BLaER1 treated with 17β-estradiol and CSF1 and Interleukin-3, amounts not matched to agents 10 nM and 100 nM (cell line): ENCODE measurements around the gene TNK2.
"Not testable (repeated sequence)": the region's sequence is repeated elsewhere in the genome, so short reads cannot be mapped to it uniquely, and the experiment has no call there.

Experiments
- H3K27ac ChIP-seq, 11 experiments: shearing (Covaris generic); formaldehyde crosslinking; 2 replicates each; pipeline ENCODE4 v1.8.1; 2022
- H3K27me3 ChIP-seq, 11 experiments: shearing (Covaris generic); formaldehyde crosslinking; 2 replicates each; pipeline ENCODE4 v1.8.1; 2022
- H3K36me3 ChIP-seq, 11 experiments: shearing (Covaris generic); formaldehyde crosslinking; 2 replicates each; pipeline ENCODE4 v1.8.1; 2022
- H3K4me1 ChIP-seq, 10 experiments: shearing (Covaris generic); formaldehyde crosslinking; 2 replicates each; pipeline ENCODE4 v1.8.1; 2022
- H3K4me2 ChIP-seq, 11 experiments: shearing (Covaris generic); formaldehyde crosslinking; 2 replicates each; pipeline ENCODE4 v1.8.1; 2022
- H3K4me3 ChIP-seq, 10 experiments: shearing (Covaris generic); formaldehyde crosslinking; 2 replicates each; pipeline ENCODE4 v1.8.1; 2022
- H3K9ac ChIP-seq, 11 experiments: shearing (Covaris generic); formaldehyde crosslinking; 2 replicates each; pipeline ENCODE4 v1.8.1; 2022
- H3K9me3 ChIP-seq, 11 experiments: shearing (Covaris generic); formaldehyde crosslinking; replicated peaks in 1 of 11; 2 replicates each; pipeline ENCODE4 v1.8.1; 2022
- H4K20me1 ChIP-seq, 11 experiments: shearing (Covaris generic); formaldehyde crosslinking; 2 replicates each; pipeline ENCODE4 v1.8.1; 2022
- Cebpa-rat ChIP-seq, 11 experiments: shearing (Covaris generic); IDR thresholded peaks; 2 replicates each; pipeline ENCODE4 v1.8.1; 2022

Gene TNK2

GRCh38 chr3:195829897-195830254 lies 78.5 kb downstream of the TNK2 start:
- Histone ChIP-seq H3K9me3 (peaks cover 0 to 16% (median 0%) of the 10 kb centered on the region in 11 experiments; a peak in 3 of 22 replicates), H3K9ac (no peak overlapping the region)

GRCh38 chr3:195828762-195829161 lies 79.6 kb downstream of the TNK2 start:
- H3K36me3 ChIP-seq: no peaks in the 10 kb centered on the region
- H3K9ac ChIP-seq: no peak overlapping the region
- no peak for TF ChIP-seq Cebpa-rat (IDR thresholded peaks at IDR 0.05)

More at GRCh38 chr3:195829897-195830254, 78.5 kb downstream of the TNK2 start:
- peaks cover 9 to 15% (median 12%) of the 10 kb centered on the region in 10 experiments; a peak in 18 of 20 replicates for H3K4me1 ChIP-seq
- H3K27ac ChIP-seq: no peak overlapping the region
- no peak overlapping the region for H3K4me2 ChIP-seq
- no peaks in the 10 kb centered on the region for H3K36me3 ChIP-seq
- H3K27me3 ChIP-seq: peaks cover 0 to 11% (median 0%) of the 10 kb centered on the region in 11 experiments; a peak in 6 of 22 replicates
- H4K20me1 ChIP-seq: no peaks in the 10 kb centered on the region
- no peak for TF ChIP-seq Cebpa-rat (IDR thresholded peaks at IDR 0.05)
- no peak overlapping the region for H3K4me3 ChIP-seq

GRCh38 chr3:195825857-195826804 lies 82.2 kb downstream of the TNK2 start:
- Histone ChIP-seq H3K4me1 (peaks cover 9 to 33% (median 20%) of the 10 kb centered on the region in 10 experiments; a peak in 18 of 20 replicates), H3K4me2 (peak overlapping the region; percentile 41 to 86 (median 64); a peak in 20 of 22 replicates), H3K9ac (peak overlapping the region in 3 of 11 experiments; percentile 2 to 19 (median 16); a peak in 2 of 22 replicates), H3K9me3 (peaks cover 0 to 12% (median 0%) of the 10 kb centered on the region in 11 experiments; a peak in 6 of 22 replicates), H3K36me3 (no peaks in the 10 kb centered on the region), H3K27ac (no peak overlapping the region; a peak in 1 of 22 replicates), H3K4me3 (no peak overlapping the region), H4K20me1 (no peaks in the 10 kb centered on the region), H3K27me3 (peaks cover 0 to 12% (median 0%) of the 10 kb centered on the region in 11 experiments; a peak in 6 of 22 replicates)
- TF ChIP-seq Cebpa-rat (IDR thresholded peaks at IDR 0.05): no peak

More at GRCh38 chr3:195828762-195829161, 79.6 kb downstream of the TNK2 start:
- Histone ChIP-seq H3K9me3 (peaks cover 0 to 16% (median 0%) of the 10 kb centered on the region in 11 experiments; a peak in 6 of 22 replicates), H3K4me2 (no peak overlapping the region), H3K27ac (no peak overlapping the region), H3K4me3 (no peak overlapping the region), H4K20me1 (no peaks in the 10 kb centered on the region), H3K4me1 (peaks cover 9 to 20% (median 17%) of the 10 kb centered on the region in 10 experiments; a peak in 18 of 20 replicates), H3K27me3 (peaks cover 0 to 12% (median 0%) of the 10 kb centered on the region in 11 experiments; a peak in 6 of 22 replicates)

GRCh38 chr3:195825191-195825588 lies 83.2 kb downstream of the TNK2 start:
- peaks cover 0 to 12% (median 0%) of the 10 kb centered on the region in 11 experiments; a peak in 6 of 22 replicates for H3K27me3 ChIP-seq
- H3K36me3 ChIP-seq: no peaks in the 10 kb centered on the region
- no peak overlapping the region for H3K4me3 ChIP-seq
- peak overlapping the region; percentile 41 to 86 (median 64); a peak in 21 of 22 replicates for H3K4me2 ChIP-seq
- H4K20me1 ChIP-seq: no peaks in the 10 kb centered on the region; a peak in 1 of 22 replicates
- peak overlapping the region in 4 of 11 experiments; percentile 8 to 54 (median 34); a peak in 5 of 22 replicates for H3K27ac ChIP-seq
- TF ChIP-seq Cebpa-rat (IDR thresholded peaks at IDR 0.05): no peak
- peaks cover 9 to 37% (median 20%) of the 10 kb centered on the region in 10 experiments; a peak in 18 of 20 replicates for H3K4me1 ChIP-seq
- H3K9me3 ChIP-seq: peaks cover 0 to 5% (median 0%) of the 10 kb centered on the region in 11 experiments; a peak in 5 of 22 replicates
- peak overlapping the region in 3 of 11 experiments; percentile 2 to 19 (median 16); a peak in 3 of 22 replicates for H3K9ac ChIP-seq

DNA sequence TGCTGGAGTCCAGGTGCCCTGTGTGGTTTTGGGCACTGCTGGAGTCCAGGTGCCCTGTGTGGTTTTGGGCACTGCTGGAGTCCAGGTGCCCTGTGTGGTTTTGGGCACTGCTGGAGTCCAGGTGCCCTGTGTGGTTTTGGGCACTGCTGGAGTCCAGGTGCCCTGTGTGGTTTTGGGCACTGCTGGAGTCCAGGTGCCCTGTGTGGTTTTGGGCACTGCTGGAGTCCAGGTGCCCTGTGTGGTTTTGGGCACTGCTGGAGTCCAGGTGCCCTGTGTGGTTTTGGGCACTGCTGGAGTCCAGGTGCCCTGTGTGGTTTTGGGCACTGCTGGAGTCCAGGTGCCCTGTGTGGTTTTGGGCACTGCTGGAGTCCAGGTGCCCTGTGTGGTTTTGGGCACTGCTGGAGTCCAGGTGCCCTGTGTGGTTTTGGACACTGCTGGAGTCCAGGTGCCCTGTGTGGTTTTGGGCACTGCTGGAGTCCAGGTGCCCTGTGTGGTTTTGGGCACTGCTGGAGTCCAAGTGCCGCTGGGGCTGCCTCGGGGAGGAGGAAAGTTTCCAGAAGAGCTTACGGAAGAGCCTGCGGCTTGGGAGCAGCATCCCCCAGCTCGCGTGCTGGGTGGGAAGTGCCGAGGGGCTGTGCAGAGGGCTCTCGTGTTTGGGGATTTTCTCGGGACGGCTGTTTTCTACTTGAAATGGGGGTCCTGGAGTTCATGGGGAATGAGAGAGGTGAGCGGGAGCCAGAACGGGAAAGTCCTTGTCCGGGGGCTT lies 83.7 kb downstream of the TNK2 start:
- peak overlapping the region in 2 of 11 experiments; percentile 2 to 19; a peak in 1 of 22 replicates for H3K9ac ChIP-seq
- H3K9me3 ChIP-seq, H3K36me3 ChIP-seq, H4K20me1 ChIP-seq, H3K4me3 ChIP-seq: not testable (repeated sequence)
- peaks cover 0 to 12% (median 0%) of the 10 kb centered on the region in 11 experiments; a peak in 6 of 22 replicates for H3K27me3 ChIP-seq
- H3K4me1 ChIP-seq: peaks cover 9 to 41% (median 20%) of the 10 kb centered on the region in 10 experiments; a peak in 18 of 20 replicates
- peak overlapping the region; percentile 41 to 86 (median 64); a peak in 19 of 22 replicates for H3K4me2 ChIP-seq
- H3K27ac ChIP-seq: peak overlapping the region in 4 of 11 experiments; percentile 8 to 54 (median 34); a peak in 4 of 22 replicates

DNA sequence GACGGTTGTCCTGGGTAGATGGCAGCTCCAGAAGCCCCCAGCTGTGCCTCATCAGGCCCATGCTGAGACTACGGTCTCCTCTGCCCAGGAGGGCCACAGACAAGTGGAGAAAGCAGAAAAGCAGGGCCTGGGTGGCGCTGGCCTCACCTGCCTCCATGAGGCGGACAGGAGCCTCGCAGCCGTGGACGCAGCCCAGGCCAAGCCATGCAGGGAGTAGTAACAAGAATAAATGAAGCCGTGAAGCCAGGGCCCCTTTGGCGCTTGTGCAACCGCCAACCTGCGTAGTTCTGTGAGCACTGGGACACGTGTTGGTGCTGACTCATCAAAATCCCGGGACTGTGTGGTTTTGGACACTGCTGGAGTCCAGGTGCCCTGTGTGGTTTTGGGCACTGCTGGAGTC lies 84.4 kb downstream of the TNK2 start:
- Histone ChIP-seq H3K4me2 (peak overlapping the region in 3 of 11 experiments; percentile 15 to 29 (median 28); a peak in 5 of 22 replicates), H3K36me3 (no peaks in the 10 kb centered on the region), H3K27ac (0 out of 22 replicates have a peak overlapping the region, but pooled peaks of 1 of the 11 experiments have one; percentile 9), H4K20me1 (no peaks in the 10 kb centered on the region; a peak in 1 of 22 replicates), H3K4me1 (peaks cover 9 to 41% (median 20%) of the 10 kb centered on the region in 10 experiments; a peak in 18 of 20 replicates), H3K9ac (no peak overlapping the region), H3K4me3 (no peak overlapping the region), H3K27me3 (peaks cover 0 to 12% (median 0%) of the 10 kb centered on the region in 11 experiments; a peak in 6 of 22 replicates), H3K9me3 (peaks cover 0 to 5% (median 0%) of the 10 kb centered on the region in 11 experiments; a peak in 4 of 22 replicates)
- TF ChIP-seq Cebpa-rat (IDR thresholded peaks at IDR 0.05): no peak

GRCh38 chr3:195823280-195823679 lies 85.1 kb downstream of the TNK2 start:
- H4K20me1 ChIP-seq: no peaks in the 10 kb centered on the region; a peak in 1 of 22 replicates
- H3K4me1 ChIP-seq: peaks cover 9 to 41% (median 20%) of the 10 kb centered on the region in 10 experiments; a peak in 18 of 20 replicates
- H3K9me3 ChIP-seq: peaks cover 0 to 5% (median 0%) of the 10 kb centered on the region in 11 experiments; a peak in 4 of 22 replicates
- peak overlapping the region in 2 of 11 experiments; percentile 28 to 29; a peak in 2 of 22 replicates for H3K4me2 ChIP-seq
- no peak overlapping the region for H3K4me3 ChIP-seq
- no peak overlapping the region for H3K9ac ChIP-seq
- TF ChIP-seq Cebpa-rat (IDR thresholded peaks at IDR 0.05): no peak
- peaks cover 0 to 12% (median 0%) of the 10 kb centered on the region in 11 experiments; a peak in 6 of 22 replicates for H3K27me3 ChIP-seq
- no peaks in the 10 kb centered on the region for H3K36me3 ChIP-seq
- no peak overlapping the region for H3K27ac ChIP-seq
